ENCODE results near the gene RORC. TPM values are rescaled to one million over a fixed set of nuclear protein-coding genes. Genes with fewer than 3 reads are reported as not detected.

RORC gene
- polyA plus RNA-seq, 1 of the 3 experiments (the other 2 are of a cell fraction) = not detected

DNA sequence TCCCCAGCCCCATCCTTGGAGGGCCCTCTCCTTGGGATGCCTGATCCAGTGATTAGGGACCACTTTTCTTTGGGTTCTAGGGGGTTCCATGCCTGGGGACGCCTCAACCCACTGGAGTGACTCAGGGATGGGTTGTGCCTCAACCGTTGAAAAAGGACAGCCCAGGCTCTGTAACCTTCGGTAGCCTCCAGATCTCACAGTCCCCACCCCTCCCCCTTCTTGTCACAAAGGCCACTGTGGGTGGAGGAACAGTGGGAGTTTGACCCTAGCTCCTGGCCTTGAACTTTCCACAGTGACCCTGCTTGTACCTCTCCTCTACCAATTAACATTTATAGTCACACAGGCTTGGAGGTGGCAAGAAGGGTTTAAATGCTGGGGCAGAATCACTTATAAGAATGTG lies 2.6 kb upstream of the RORC start:
- Histone ChIP-seq H3F3A (replicated peaks; ENCODE audit: insufficient read depth) (no peaks in the 10 kb centered on the region), H4K20me1 (ENCODE audit: insufficient read depth) (no peaks in the 10 kb centered on the region), H3K9ac (no peak overlapping the region), H3K36me3 (replicated peaks in 1 of 2; ENCODE audit: control insufficient read depth in 1 of 2, insufficient read depth in 2 of 2, low read length in 1 of 2) (no peaks in the 10 kb centered on the region), H3K4me2 (no peak overlapping the region), H3K79me2 (ENCODE audit: insufficient read depth) (no peaks in the 10 kb centered on the region), H3K9me3 (no peaks in the 10 kb centered on the region), H3K27ac (ENCODE audit: low read depth in 2 of 2, low read length in 1 of 2) (no peak overlapping the region), H3K9me2 (no peaks in the 10 kb centered on the region), H3K4me3 (ENCODE audit: low read depth in 2 of 2, low read length in 1 of 2) (no peak overlapping the region), H3K27me3 (ENCODE audit: insufficient read depth) (no peaks in the 10 kb centered on the region), H3K4me1 (ENCODE audit: control insufficient read depth in 1 of 2, insufficient read depth in 2 of 2, low read depth in 1 of 2, low read length in 1 of 2) (peaks cover 0 to 29% of the 10 kb centered on the region in 2 experiments; a peak in 1 of 4 replicates), H2AFZ (ENCODE audit: low read depth) (no peak overlapping the region)
- POLR2A ChIA-PET = no interaction called here
- CTCF ChIA-PET = interaction anchor here (1.1 to 3.8 kb wide), 5 partner anchors 44 to 141 kb away, joined by 3 to 37 read pairs (median 5); partner anchors contain the start of genes CELF3 and TDRKH
- 57% methylated on average over 3 of the region's 3 CpGs for WGBS (ENCODE audit: low lambda C conversion rate)
- TF ChIP-seq YY1 (IDR thresholded peaks at IDR 0.05; ENCODE audit: low read depth) = no peak
- no peak for TF ChIP-seq POLR2AphosphoS5 (IDR thresholded peaks at IDR 0.05; ENCODE audit: low read depth, low read length)
- TF ChIP-seq RXRA (IDR thresholded peaks at IDR 0.05; ENCODE audit: borderline replicate concordance, low read depth) = no peak
- TF ChIP-seq, protein P1, sequence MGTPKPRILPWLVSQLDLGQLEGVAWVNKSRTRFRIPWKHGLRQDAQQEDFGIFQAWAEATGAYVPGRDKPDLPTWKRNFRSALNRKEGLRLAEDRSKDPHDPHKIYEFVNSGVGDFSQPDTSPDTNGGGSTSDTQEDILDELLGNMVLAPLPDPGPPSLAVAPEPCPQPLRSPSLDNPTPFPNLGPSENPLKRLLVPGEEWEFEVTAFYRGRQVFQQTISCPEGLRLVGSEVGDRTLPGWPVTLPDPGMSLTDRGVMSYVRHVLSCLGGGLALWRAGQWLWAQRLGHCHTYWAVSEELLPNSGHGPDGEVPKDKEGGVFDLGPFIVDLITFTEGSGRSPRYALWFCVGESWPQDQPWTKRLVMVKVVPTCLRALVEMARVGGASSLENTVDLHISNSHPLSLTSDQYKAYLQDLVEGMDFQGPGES (IDR thresholded peaks at IDR 0.05; ENCODE audit: low read depth, low read length) = no peak
- TF ChIP-seq, protein P2, sequence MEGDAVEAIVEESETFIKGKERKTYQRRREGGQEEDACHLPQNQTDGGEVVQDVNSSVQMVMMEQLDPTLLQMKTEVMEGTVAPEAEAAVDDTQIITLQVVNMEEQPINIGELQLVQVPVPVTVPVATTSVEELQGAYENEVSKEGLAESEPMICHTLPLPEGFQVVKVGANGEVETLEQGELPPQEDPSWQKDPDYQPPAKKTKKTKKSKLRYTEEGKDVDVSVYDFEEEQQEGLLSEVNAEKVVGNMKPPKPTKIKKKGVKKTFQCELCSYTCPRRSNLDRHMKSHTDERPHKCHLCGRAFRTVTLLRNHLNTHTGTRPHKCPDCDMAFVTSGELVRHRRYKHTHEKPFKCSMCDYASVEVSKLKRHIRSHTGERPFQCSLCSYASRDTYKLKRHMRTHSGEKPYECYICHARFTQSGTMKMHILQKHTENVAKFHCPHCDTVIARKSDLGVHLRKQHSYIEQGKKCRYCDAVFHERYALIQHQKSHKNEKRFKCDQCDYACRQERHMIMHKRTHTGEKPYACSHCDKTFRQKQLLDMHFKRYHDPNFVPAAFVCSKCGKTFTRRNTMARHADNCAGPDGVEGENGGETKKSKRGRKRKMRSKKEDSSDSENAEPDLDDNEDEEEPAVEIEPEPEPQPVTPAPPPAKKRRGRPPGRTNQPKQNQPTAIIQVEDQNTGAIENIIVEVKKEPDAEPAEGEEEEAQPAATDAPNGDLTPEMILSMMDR (IDR thresholded peaks at IDR 0.05) = no peak
- no peak for TF ChIP-seq RAD21 (IDR thresholded peaks at IDR 0.05; ENCODE audit: low read length)
- TF ChIP-seq JUND (IDR thresholded peaks at IDR 0.05) = no peak
- TF ChIP-seq ELF1 (IDR thresholded peaks at IDR 0.05) = no peak
- no peak for TF ChIP-seq EP300 (IDR thresholded peaks at IDR 0.05; ENCODE audit: borderline replicate concordance in 1 of 2, low read depth in 1 of 2, low read length in 1 of 2)
- TF ChIP-seq FOSL2 (IDR thresholded peaks at IDR 0.05; ENCODE audit: borderline replicate concordance, low read depth) = no peak
- TF ChIP-seq, protein P3, sequence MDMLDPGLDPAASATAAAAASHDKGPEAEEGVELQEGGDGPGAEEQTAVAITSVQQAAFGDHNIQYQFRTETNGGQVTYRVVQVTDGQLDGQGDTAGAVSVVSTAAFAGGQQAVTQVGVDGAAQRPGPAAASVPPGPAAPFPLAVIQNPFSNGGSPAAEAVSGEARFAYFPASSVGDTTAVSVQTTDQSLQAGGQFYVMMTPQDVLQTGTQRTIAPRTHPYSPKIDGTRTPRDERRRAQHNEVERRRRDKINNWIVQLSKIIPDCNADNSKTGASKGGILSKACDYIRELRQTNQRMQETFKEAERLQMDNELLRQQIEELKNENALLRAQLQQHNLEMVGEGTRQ (IDR thresholded peaks at IDR 0.05; ENCODE audit: borderline replicate concordance, low read depth, low read length) = no peak
- TF ChIP-seq, protein P4, sequence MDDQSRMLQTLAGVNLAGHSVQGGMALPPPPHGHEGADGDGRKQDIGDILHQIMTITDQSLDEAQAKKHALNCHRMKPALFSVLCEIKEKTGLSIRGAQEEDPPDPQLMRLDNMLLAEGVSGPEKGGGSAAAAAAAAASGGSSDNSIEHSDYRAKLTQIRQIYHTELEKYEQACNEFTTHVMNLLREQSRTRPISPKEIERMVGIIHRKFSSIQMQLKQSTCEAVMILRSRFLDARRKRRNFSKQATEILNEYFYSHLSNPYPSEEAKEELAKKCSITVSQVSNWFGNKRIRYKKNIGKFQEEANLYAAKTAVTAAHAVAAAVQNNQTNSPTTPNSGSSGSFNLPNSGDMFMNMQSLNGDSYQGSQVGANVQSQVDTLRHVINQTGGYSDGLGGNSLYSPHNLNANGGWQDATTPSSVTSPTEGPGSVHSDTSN (IDR thresholded peaks at IDR 0.05) = no peak
- no peak for TF ChIP-seq RCOR1 (IDR thresholded peaks at IDR 0.05; ENCODE audit: low read length)
- TF ChIP-seq SIN3A (IDR thresholded peaks at IDR 0.05; ENCODE audit: borderline replicate concordance, low read depth, low read length) = no peak
- TF ChIP-seq TAF1 (IDR thresholded peaks at IDR 0.05; ENCODE audit: borderline replicate concordance, low read depth, low read length) = no peak
- TF ChIP-seq TEAD4 (IDR thresholded peaks at IDR 0.05; ENCODE audit: borderline replicate concordance, insufficient read depth) = no peak
- no peak for TF ChIP-seq FOXJ3 (CRISPR knock-in tag; IDR thresholded peaks at IDR 0.05)
- DNase-seq = no peak

All from SK-N-SH (cell line).